ENCODE measurements around the gene OR13G1.

GRCh38 chr1:247646867-247647266 is 32.7 kb downstream of the OR13G1 start:
- TF ChIP-seq, protein P1, sequence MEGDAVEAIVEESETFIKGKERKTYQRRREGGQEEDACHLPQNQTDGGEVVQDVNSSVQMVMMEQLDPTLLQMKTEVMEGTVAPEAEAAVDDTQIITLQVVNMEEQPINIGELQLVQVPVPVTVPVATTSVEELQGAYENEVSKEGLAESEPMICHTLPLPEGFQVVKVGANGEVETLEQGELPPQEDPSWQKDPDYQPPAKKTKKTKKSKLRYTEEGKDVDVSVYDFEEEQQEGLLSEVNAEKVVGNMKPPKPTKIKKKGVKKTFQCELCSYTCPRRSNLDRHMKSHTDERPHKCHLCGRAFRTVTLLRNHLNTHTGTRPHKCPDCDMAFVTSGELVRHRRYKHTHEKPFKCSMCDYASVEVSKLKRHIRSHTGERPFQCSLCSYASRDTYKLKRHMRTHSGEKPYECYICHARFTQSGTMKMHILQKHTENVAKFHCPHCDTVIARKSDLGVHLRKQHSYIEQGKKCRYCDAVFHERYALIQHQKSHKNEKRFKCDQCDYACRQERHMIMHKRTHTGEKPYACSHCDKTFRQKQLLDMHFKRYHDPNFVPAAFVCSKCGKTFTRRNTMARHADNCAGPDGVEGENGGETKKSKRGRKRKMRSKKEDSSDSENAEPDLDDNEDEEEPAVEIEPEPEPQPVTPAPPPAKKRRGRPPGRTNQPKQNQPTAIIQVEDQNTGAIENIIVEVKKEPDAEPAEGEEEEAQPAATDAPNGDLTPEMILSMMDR (IDR thresholded peaks at IDR 0.05; ENCODE audit: low read length): no peak
- TF ChIP-seq EZH2 (IDR thresholded peaks at IDR 0.05; ENCODE audit: borderline replicate concordance, low read length): no peak

Data from OCI-LY1 (cell line).